Femur (tissue), 1 donor: Measurements from ENCODE around the gene TACC2.
"Not testable (repeated sequence)": the region's sequence is repeated elsewhere in the genome, so short reads cannot be mapped to it uniquely, and the experiment has no call there.

ENCODE experiments used
- DNase-seq: peaks from one replicate; pipeline ENCODE4 v3.0.0-alpha.2; 2017

Gene TACC2

GRCh38 chr10:122066337-122066939, 77.5 kb downstream of the TACC2 start:
- DNase-seq, result not testable (repeated sequence)

- no peak for DNase-seq
Observed at GRCh38 chr10:122068844-122069243, 79.9 kb downstream of the TACC2 start.

- no peak for DNase-seq
Observed at GRCh38 chr10:122072491-122072890, 83.5 kb downstream of the TACC2 start.

DNA sequence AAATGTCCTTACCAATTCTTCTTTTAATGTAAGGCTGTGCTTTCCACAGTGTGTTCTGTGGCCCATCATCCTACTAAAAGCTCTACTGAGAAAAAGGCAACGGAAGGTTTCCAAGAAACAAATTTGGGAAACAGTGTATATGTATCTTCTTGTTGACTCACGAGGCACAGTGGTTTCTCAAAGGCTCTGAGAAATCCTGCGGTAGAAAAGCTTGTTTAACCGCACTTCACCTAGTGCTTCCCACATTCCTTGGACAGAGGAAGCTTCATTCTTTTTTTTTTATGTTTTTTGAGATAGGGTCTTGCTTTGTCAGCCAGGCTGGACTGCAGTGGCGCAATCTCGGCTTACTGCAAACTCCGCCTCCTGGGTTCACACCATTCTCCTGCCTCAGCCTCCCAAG, 84.5 kb downstream of the TACC2 start:
- DNase-seq, result no peak

DNA sequence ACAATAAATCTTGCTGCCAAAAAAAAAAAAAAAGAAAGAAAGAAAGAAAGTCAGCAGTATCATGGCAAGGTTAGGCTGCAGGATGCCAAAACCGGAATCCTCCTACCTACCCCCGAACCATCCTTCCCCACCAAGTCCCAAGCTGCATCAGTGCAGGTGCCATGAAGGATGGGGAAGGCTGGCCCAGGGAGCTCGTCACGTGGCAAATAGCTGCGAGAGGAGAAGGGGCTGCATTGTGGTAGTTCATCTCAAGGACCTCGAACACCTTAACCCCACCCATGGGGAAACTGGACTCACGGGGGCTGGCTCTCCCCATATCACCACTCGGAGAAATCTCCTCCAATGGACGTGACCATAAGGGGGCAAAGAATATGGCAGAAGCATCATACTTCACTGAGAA, 86.2 kb downstream of the TACC2 start:
- DNase-seq, result no peak

- not testable (repeated sequence) for DNase-seq
Observed at GRCh38 chr10:122075876-122076275, 86.9 kb downstream of the TACC2 start.

DNA sequence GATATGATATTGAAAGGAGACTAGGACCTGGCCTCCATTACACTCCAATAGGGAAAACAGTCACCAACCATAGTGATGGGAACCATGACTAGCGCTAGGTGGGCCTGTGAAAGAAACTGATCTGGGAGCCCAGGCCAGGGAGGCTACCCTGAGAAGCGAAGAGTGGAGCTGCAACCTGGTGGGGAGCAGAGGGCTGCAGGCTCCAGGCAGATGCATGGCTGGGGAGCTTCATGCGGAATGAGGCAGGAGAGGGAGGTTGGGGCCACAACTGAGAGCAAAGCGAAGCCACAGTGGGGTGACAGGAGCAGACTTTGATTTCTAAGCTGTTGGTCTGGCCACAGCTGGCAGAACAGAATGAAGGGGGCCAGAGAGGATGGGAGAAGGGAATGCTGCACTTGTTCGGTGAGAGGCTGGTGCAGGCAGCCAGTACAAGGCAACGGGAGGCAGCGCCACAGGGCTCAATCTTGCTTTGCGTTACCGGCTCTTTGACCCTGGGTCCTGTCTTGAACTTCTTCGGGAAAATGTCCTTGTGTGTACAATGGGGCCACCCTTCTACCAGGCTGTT, 88.4 kb downstream of the TACC2 start:
- no peak for DNase-seq

- DNase-seq, result no peak
Observed at GRCh38 chr10:122078326-122078725, 89.4 kb downstream of the TACC2 start.

DNA sequence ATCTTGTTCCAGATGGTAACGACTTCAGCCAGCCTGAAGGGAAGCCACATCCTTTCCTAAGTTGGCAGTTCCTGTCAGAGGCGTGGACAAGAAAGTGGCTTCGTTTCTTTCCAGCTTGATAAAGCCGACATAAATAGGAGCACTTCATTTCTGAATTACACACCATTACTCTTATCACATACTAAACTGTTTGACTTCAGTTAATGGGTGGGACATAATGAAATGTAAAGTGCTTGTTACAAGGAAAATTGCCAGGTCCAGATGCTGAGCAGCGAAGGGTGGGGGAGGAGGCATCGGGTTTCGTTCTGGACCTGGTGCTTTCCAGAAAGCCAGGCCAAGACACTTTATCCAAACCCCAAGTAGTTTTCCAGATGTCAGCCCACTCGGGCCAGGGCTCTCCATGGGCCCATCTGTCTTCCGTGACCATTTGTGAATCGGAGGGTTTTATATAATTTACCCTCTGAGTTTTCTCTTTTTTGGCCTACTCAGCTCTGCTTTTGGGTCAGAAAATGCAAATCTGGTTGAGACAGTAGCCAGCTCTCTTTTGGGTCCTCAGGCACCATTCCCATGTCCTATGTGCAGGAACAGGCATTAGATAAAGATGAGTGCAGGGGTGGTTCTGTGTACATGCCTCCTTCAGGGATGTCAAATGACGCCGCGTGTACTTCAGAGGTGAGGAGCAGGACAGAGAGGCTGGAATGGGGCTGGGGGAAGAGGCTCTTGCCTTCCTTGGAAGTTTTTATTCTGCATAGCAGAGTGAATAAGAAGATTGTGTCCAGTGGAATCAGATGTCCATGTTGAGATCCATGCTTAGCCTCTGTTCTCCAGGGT, 90.2 kb downstream of the TACC2 start:
- DNase-seq, result peak; percentile 84

DNA sequence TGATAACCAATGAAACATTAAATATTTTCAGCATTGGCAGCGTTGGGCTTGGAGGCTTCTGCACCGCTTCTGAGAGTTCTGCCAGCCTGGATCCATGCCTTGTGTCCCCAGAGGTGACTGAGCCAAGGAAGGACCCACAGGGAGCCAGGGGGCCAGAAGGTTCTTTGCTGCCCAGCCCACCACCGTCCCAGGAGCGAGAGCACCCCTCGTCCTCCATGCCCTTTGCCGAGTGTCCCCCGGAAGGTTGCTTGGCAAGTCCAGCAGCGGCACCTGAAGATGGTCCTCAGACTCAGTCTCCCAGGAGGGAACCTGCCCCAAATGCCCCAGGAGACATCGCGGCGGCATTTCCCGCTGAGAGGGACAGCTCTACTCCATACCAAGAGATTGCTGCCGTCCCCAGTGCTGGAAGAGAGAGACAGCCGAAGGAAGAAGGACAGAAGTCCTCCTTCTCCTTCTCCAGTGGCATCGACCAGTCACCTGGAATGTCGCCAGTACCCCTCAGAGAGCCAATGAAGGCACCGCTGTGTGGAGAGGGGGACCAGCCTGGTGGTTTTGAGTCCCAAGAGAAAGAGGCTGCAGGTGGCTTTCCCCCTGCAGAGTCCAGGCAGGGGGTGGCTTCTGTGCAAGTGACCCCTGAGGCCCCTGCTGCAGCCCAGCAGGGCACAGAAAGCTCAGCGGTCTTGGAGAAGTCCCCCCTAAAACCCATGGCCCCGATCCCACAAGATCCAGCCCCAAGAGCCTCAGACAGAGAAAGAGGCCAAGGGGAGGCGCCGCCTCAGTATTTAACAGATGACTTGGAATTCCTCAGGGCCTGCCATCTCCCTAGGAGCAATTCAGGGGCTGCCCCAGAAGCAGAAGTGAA, 93.9 kb downstream of the TACC2 start:
- DNase-seq, result no peak

- no peak for DNase-seq
Observed at GRCh38 chr10:122083478-122084025, 94.6 kb downstream of the TACC2 start.

- no peak for DNase-seq
Observed at GRCh38 chr10:122084286-122085041, 95.5 kb downstream of the TACC2 start.

DNA sequence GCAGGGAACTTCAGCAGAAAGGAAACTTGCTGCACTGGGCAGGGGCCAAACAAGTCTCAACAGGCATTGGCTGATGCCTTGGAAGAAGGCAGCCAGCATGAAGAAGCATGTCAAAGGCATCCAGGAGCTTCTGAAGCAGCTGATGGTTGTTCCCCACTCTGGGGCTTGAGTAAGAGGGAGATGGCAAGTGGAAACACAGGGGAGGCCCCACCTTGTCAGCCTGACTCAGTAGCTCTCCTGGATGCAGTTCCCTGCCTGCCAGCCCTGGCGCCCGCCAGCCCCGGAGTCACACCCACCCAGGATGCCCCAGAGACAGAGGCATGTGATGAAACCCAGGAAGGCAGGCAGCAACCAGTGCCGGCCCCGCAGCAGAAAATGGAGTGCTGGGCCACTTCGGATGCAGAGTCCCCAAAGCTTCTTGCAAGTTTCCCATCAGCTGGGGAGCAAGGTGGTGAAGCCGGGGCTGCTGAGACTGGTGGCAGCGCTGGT, 96.5 kb downstream of the TACC2 start:
- DNase-seq, result no peak

GRCh38 chr10:122086416-122087240, 97.7 kb downstream of the TACC2 start:
- no peak for DNase-seq

DNA sequence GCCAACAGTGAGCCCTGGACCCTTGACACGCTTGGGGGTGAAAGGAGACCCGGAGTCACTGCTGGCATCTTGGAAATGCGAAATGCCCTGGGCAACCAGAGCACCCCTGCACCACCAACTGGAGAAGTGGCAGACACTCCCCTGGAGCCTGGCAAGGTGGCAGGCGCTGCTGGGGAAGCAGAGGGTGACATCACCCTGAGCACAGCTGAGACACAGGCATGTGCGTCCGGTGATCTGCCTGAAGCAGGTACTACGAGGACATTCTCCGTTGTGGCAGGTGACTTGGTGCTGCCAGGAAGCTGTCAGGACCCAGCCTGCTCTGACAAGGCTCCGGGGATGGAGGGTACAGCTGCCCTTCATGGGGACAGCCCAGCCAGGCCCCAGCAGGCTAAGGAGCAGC, 98.5 kb downstream of the TACC2 start:
- no peak for DNase-seq

GRCh38 chr10:122089311-122090017, 100.5 kb downstream of the TACC2 start:
- DNase-seq, result no peak

GRCh38 chr10:122091722-122092121, 102.8 kb downstream of the TACC2 start:
- no peak for DNase-seq

- no peak for DNase-seq
Observed at GRCh38 chr10:122093076-122093475, 104.1 kb downstream of the TACC2 start.

- DNase-seq, result not testable (repeated sequence)
Observed at GRCh38 chr10:122096181-122096580, 107.2 kb downstream of the TACC2 start.

GRCh38 chr10:122096705-122097104, 107.7 kb downstream of the TACC2 start:
- no peak for DNase-seq
